ENCODE results near the gene PTPRF.

DNA sequence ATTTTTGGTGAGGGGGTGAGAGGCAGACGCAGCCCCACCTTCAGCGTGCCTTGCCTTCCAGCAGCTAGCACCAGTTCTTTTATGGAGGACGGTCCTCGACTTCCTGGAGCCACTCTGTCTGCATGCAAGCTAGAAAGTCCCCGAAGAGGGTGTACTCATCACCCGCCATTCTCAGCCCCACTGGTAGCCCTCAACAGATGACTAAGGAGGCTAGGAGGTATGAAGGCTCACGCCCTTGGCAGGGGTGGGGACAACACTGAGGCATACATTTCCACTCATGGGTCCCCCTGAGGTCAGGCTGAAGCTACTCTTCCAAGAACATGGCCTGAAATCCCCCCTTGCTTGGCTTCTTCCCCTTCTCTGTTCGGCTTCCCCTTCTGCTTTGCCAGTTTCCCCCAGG, 8.9 kb upstream of the PTPRF start:
- TF ChIP-seq, protein P1, sequence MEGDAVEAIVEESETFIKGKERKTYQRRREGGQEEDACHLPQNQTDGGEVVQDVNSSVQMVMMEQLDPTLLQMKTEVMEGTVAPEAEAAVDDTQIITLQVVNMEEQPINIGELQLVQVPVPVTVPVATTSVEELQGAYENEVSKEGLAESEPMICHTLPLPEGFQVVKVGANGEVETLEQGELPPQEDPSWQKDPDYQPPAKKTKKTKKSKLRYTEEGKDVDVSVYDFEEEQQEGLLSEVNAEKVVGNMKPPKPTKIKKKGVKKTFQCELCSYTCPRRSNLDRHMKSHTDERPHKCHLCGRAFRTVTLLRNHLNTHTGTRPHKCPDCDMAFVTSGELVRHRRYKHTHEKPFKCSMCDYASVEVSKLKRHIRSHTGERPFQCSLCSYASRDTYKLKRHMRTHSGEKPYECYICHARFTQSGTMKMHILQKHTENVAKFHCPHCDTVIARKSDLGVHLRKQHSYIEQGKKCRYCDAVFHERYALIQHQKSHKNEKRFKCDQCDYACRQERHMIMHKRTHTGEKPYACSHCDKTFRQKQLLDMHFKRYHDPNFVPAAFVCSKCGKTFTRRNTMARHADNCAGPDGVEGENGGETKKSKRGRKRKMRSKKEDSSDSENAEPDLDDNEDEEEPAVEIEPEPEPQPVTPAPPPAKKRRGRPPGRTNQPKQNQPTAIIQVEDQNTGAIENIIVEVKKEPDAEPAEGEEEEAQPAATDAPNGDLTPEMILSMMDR (IDR thresholded peaks at IDR 0.05; ENCODE audit: insufficient read depth, low read length, poor library complexity, severe bottlenecking): no peak
- no peak for TF ChIP-seq EZH2phosphoT487 (conservative IDR thresholded peaks at IDR 0.05; ENCODE audit: low read length)
